H1 (cell line): ENCODE results near the gene NPTXR. TPM values are rescaled to one million over a fixed set of nuclear protein-coding genes. Genes with fewer than 3 reads are reported as not detected.
A peak's percentile ranks its signal among the peaks of the same experiment; 100 is the strongest.

Experiments used
- CTCF ChIA-PET: fragments of 300-600 bp; sonication (Branson Sonifier 250); formaldehyde crosslinking; loops from one replicate; lab custom pipeline; 2021; ENCODE audit not compliant: partially characterized antibody; lab: Charles Lee
- POLR2A ChIA-PET: fragments of 300-600 bp; sonication (Branson Sonifier 250); formaldehyde crosslinking; loops from one replicate; lab custom pipeline; 2021; ENCODE audit warnings: inconsistent platforms; ENCODE audit not compliant: partially characterized antibody; lab: Charles Lee
- DNase-seq, 2 experiments: peaks; one replicate each; pipeline versions ENCODE4 v3.0.0 to v3.0.0-alpha.2; 2010 to 2022; ENCODE audit warnings: low spot score in 2 of 2, low read depth in 1 of 2, mixed read lengths in 1 of 2
- FAIRE-seq: peaks from 2 replicates; lab custom pipeline; 2011; peaks lifted over from hg19 to GRCh38; lab: Jason Lieb, UNC
- H2AFZ ChIP-seq: 2 replicates; pipeline ENCODE4 v1.8.1; 2012; ENCODE audit warnings: low read length, inconsistent platforms
- H2AK5ac ChIP-seq: 2 replicates; pipeline ENCODE4 v1.6.1; 2013; ENCODE audit warnings: low read depth, low read length
- H2BK120ac ChIP-seq: replicated peaks from 2 replicates; pipeline ENCODE3; 2013; ENCODE audit warnings: low read depth, low read length, inconsistent platforms
- H2BK12ac ChIP-seq: 2 replicates; pipeline ENCODE4 v1.6.1; 2013; ENCODE audit warnings: low read depth, low read length
- H2BK15ac ChIP-seq: 2 replicates; pipeline ENCODE4 v1.6.1; 2013; ENCODE audit warnings: low read length
- H2BK20ac ChIP-seq: 2 replicates; pipeline ENCODE4 v1.6.1; 2013; ENCODE audit warnings: low read length
- H2BK5ac ChIP-seq: 2 replicates; pipeline ENCODE4 v1.6.1; 2013; ENCODE audit warnings: low read depth, low read length
- H3K14ac ChIP-seq: 2 replicates; pipeline ENCODE4 v1.6.1; 2013; ENCODE audit warnings: inconsistent platforms; ENCODE audit not compliant: insufficient read length
- H3K18ac ChIP-seq: 2 replicates; pipeline ENCODE4 v1.6.1; 2013; ENCODE audit warnings: low read length; ENCODE audit errors: extremely low read depth
- H3K23ac ChIP-seq: 2 replicates; pipeline ENCODE4 v1.6.1; 2013; ENCODE audit warnings: inconsistent platforms; ENCODE audit not compliant: insufficient read length
- H3K23me2 ChIP-seq: 2 replicates; pipeline ENCODE4 v1.6.1; 2013; ENCODE audit warnings: low read depth, low read length
- H3K27ac ChIP-seq: 2 replicates; pipeline ENCODE4 v1.6.1; 2011; ENCODE audit warnings: low read depth, low read length, inconsistent platforms
- H3K27me3 ChIP-seq, 4 experiments: replicated peaks in 1 of 4; 1 replicate in 1 of 4; 2 replicates in 3 of 4; pipeline versions ENCODE4 v1.6.1 to v1.8.1; 2011 to 2013; ENCODE audit warnings: low read length in 3 of 4, mild to moderate bottlenecking in 3 of 4, inconsistent platforms in 2 of 4, mixed read lengths in 2 of 4, moderate library complexity in 1 of 4; ENCODE audit not compliant: control insufficient read depth in 3 of 4, insufficient read depth in 3 of 4; ENCODE audit errors: extremely low read depth in 1 of 4
- H3K36me3 ChIP-seq, 4 experiments: 2 replicates each; pipeline versions ENCODE4 v1.6.1 to v1.8.1; 2011 to 2013; ENCODE audit warnings: mild to moderate bottlenecking in 4 of 4, low read length in 3 of 4, moderate library complexity in 2 of 4, control low read depth in 1 of 4, inconsistent platforms in 1 of 4; ENCODE audit not compliant: insufficient read depth in 4 of 4, control insufficient read depth in 2 of 4
- H3K4ac ChIP-seq: replicated peaks from 2 replicates; pipeline ENCODE3; 2013; ENCODE audit warnings: low read length, low read depth, mixed read lengths, inconsistent platforms; ENCODE audit not compliant: insufficient read length
- H3K4me1 ChIP-seq, 4 experiments: replicated peaks in 1 of 4; 1 replicate in 1 of 4; 2 replicates in 3 of 4; pipeline versions ENCODE4 v1.6.1 to v1.8.1; 2011 to 2013; ENCODE audit warnings: low read length in 3 of 4, inconsistent platforms in 2 of 4, mixed read lengths in 1 of 4; ENCODE audit not compliant: insufficient read depth in 4 of 4, control insufficient read depth in 3 of 4
- H3K4me2 ChIP-seq, 2 experiments: 2 replicates each; pipeline versions ENCODE4 v1.6.1 to v1.8.1; 2011 to 2013; ENCODE audit warnings: low read depth in 2 of 2, low read length in 2 of 2, control low read depth in 1 of 2, inconsistent platforms in 1 of 2, mild to moderate bottlenecking in 1 of 2; ENCODE audit not compliant: insufficient read depth in 1 of 2
- H3K4me3 ChIP-seq, 4 experiments: fragments of 200-600, 300-600 bp in 1 of 4; sonication (generic), shearing (Covaris generic), sonication (Bioruptor Twin) in 1 of 4; 2 replicates each; pipeline versions ENCODE4 v1.5.1 to v1.8.1; 2011 to 2016; ENCODE audit warnings: low read length in 4 of 4, low read depth in 3 of 4, control low read depth in 2 of 4, inconsistent platforms in 2 of 4, mild to moderate bottlenecking in 2 of 4, mixed read lengths in 1 of 4, moderate library complexity in 1 of 4; ENCODE audit not compliant: insufficient read depth in 2 of 4; ENCODE audit errors: extremely low read depth in 1 of 4
- H3K56ac ChIP-seq: replicated peaks from 2 replicates; pipeline ENCODE3; 2013; ENCODE audit warnings: low read depth, mild to moderate bottlenecking, mixed read lengths, low read length, inconsistent platforms; ENCODE audit not compliant: insufficient read length
- H3K79me1 ChIP-seq: 2 replicates; pipeline ENCODE4 v1.6.1; 2013; ENCODE audit warnings: low read depth, low read length, control low read depth
- H3K79me2 ChIP-seq, 2 experiments: 2 replicates each; pipeline versions ENCODE4 v1.6.1 to v1.8.1; 2012 to 2013; ENCODE audit warnings: low read length in 2 of 2, mild to moderate bottlenecking in 2 of 2, inconsistent platforms in 1 of 2; ENCODE audit not compliant: insufficient read depth in 2 of 2, control insufficient read depth in 1 of 2
- H3K9ac ChIP-seq, 4 experiments: replicated peaks in 1 of 4; 1 replicate in 1 of 4; 2 replicates in 3 of 4; pipeline versions ENCODE4 v1.6.1 to v1.8.1; 2011 to 2013; ENCODE audit warnings: low read depth in 3 of 4, low read length in 3 of 4, control low read depth in 2 of 4, mild to moderate bottlenecking in 2 of 4, moderate library complexity in 2 of 4, inconsistent platforms in 1 of 4; ENCODE audit errors: extremely low read depth in 1 of 4
- H3K9me3 ChIP-seq, 2 experiments: 2 replicates each; pipeline versions ENCODE4 v1.6.1 to v1.8.1; 2012 to 2013; ENCODE audit warnings: mild to moderate bottlenecking in 2 of 2, moderate library complexity in 2 of 2, control low read depth in 1 of 2, inconsistent platforms in 1 of 2, low read depth in 1 of 2, low read length in 1 of 2, mixed read lengths in 1 of 2; ENCODE audit not compliant: insufficient read depth in 2 of 2
- H4K20me1 ChIP-seq, 2 experiments: replicated peaks in 1 of 2; 2 replicates each; pipeline versions ENCODE3 to v1.8.1; 2011 to 2013; ENCODE audit warnings: inconsistent platforms in 2 of 2, low read length in 2 of 2, mild to moderate bottlenecking in 1 of 2; ENCODE audit not compliant: insufficient read depth in 2 of 2, control insufficient read depth in 1 of 2
- H4K5ac ChIP-seq: 2 replicates; pipeline ENCODE4 v1.6.1; 2013; ENCODE audit warnings: low read length, low read depth, mixed read lengths, inconsistent platforms; ENCODE audit not compliant: insufficient read length
- H4K8ac ChIP-seq: 2 replicates; pipeline ENCODE4 v1.8.0; 2013; ENCODE audit warnings: mild to moderate bottlenecking, moderate library complexity, low read length, inconsistent platforms; ENCODE audit not compliant: insufficient read depth; ENCODE audit errors: extremely low read depth
- H4K91ac ChIP-seq: replicated peaks from 2 replicates; pipeline ENCODE3; 2013; ENCODE audit warnings: low read length, mixed read lengths, inconsistent platforms; ENCODE audit not compliant: insufficient read length
- BRCA1 ChIP-seq: IDR thresholded peaks from 2 replicates; pipeline ENCODE4 v1.6.1; 2012; ENCODE audit warnings: low read depth, low read length, improper control_type of control experiment
- EGR1 ChIP-seq: IDR thresholded peaks from 2 replicates; pipeline ENCODE4 v1.6.1; 2011; ENCODE audit warnings: low read depth, low read length, borderline replicate concordance
- SIN3A ChIP-seq, 2 experiments: IDR thresholded peaks in 1 of 2; conservative IDR thresholded peaks in 1 of 2; 2 replicates each; pipeline ENCODE4 v1.6.1; 2011 to 2012; ENCODE audit warnings: low read length in 2 of 2, improper control_type of control experiment in 1 of 2, low read depth in 1 of 2, mild to moderate bottlenecking in 1 of 2
- TAF1 ChIP-seq: IDR thresholded peaks from 2 replicates; pipeline ENCODE4 v1.6.1; 2011; ENCODE audit warnings: mild to moderate bottlenecking, low read depth, low read length
- ZNF274 ChIP-seq: IDR thresholded peaks from 2 replicates; pipeline ENCODE4 v1.7.0; 2012; ENCODE audit warnings: low read length, borderline replicate concordance; ENCODE audit errors: extremely low read depth
- WGBS, 2 experiments: shearing (Covaris generic) in 1 of 2; methylation state at CpG; one replicate each; pipeline versions ENCODE4 v1.1.6 to v1.1.7; 2013 to 2015; ENCODE audit warnings: low lambda C conversion rate in 2 of 2, mixed read lengths in 2 of 2, inconsistent platforms in 1 of 2, low coverage in 1 of 2, missing lambda C conversion rate in 1 of 2; ENCODE audit not compliant: insufficient replicate concordance in 2 of 2, insufficient coverage in 1 of 2, insufficient read length in 1 of 2; ENCODE audit errors: extremely low coverage in 1 of 2, missing lambda C conversion rate in 1 of 2; 5-methylcytosine and 5-hydroxymethylcytosine counted together
- polyA plus RNA-seq, 7 experiments: library from polyadenylated mRNA; depleted of rRNA in 3 of 7; stranded (reverse) in 5 of 7; unstranded in 2 of 7; fragments of >200 nt in 5 of 7; fragments of 200-250 nt in 2 of 7; gene quantifications; 1 replicate in 5 of 7; 2 replicates in 1 of 7; 4 replicates in 1 of 7; pipeline versions ENCODE4 v1.2.1 to v1.2.3, GENCODE V29; 2011 to 2013; ENCODE audit warnings: missing spikeins in 2 of 7, mixed read lengths in 2 of 7
- total RNA-seq: library from RNA; stranded (reverse); fragmentation: NEBNext Ultra II Directional; extraction: Animal tissue kit (Norgen Biotek cat#: 25700); gene quantifications from 2 replicates; pipeline ENCODE4 v1.2.1, GENCODE V29; 2021

Gene NPTXR
- total and polyA plus RNA-seq, 2 of the 8 experiments (the other 6 are each of a cell fraction or from before 2014, with no cell fraction given): 3.7 to 6.4 TPM

- no peak overlapping the region for H3K4ac ChIP-seq
- H3K27me3 ChIP-seq: peaks cover 0 to 8% (median 4%) of the 10 kb centered on the region in 4 experiments; a peak in 3 of 7 replicates
- no peak overlapping the region for H3K27ac ChIP-seq
- H3K18ac ChIP-seq: peak overlapping the region; percentile 98
- no peaks in the 10 kb centered on the region for H4K20me1 ChIP-seq
- no peaks in the 10 kb centered on the region for H3K36me3 ChIP-seq
- no peak for FAIRE-seq
- no peak overlapping the region; the same call in 1 of the 2 replicates for H2BK5ac ChIP-seq
- ChIA-PET POLR2A (interaction anchor here (0.6 kb wide), 1 partner anchor 15 kb away, joined by 3 read pairs; no protein-coding TSS in a partner anchor), CTCF (interaction anchor here (1.0 to 2.1 kb wide), 2 partner anchors 33 to 34 kb away, joined by 4 to 10 read pairs; no protein-coding TSS in a partner anchor)
- peak overlapping the region; percentile 90; the same call in 1 of the 2 replicates for H2BK12ac ChIP-seq
- H2BK20ac ChIP-seq: peak overlapping the region; percentile 82; the same call in 1 of the 2 replicates
- no peaks in the 10 kb centered on the region for H3K79me2 ChIP-seq
- peak overlapping the region in 1 of 4 experiments; percentile 40; a peak in 1 of 7 replicates for H3K9ac ChIP-seq
- H2BK15ac ChIP-seq: peak overlapping the region; percentile 97; the same call in 1 of the 2 replicates
- H3K56ac ChIP-seq: no peak overlapping the region
- H3K4me2 ChIP-seq: peak overlapping the region; percentile 79 to 97
- H2BK120ac ChIP-seq: peak overlapping the region; percentile 25
- WGBS, 2 experiments: 31% methylated on average over 10 of the region's 10 CpGs; no CpG with 5 or more reads in 1 of the 2 experiments
- peak overlapping the region; percentile 45 to 63 (median 54) for H3K4me3 ChIP-seq
- no peak overlapping the region for H3K14ac ChIP-seq
- no peak overlapping the region for H2AK5ac ChIP-seq
- H3K23me2 ChIP-seq: peaks cover 2% of the 10 kb centered on the region
- no peak overlapping the region for H3K23ac ChIP-seq
- H3K79me1 ChIP-seq: no peaks in the 10 kb centered on the region
- peaks cover 0 to 3% (median 0%) of the 10 kb centered on the region in 4 experiments; a peak in 2 of 7 replicates for H3K4me1 ChIP-seq
- peak overlapping the region; percentile 98 for H4K91ac ChIP-seq
- peak in 1 of 2 experiments; percentile 52 for DNase-seq
- H4K8ac ChIP-seq: peak overlapping the region; percentile 11; the same call in 1 of the 2 replicates
- H2AFZ ChIP-seq: peak overlapping the region; percentile 98; the same call in 1 of the 2 replicates
- H3K9me3 ChIP-seq: peaks cover 2% of the 10 kb centered on the region in 2 experiments; a peak in 2 of 4 replicates
- H4K5ac ChIP-seq: no peak overlapping the region
- TF ChIP-seq TAF1: no peak
- TF ChIP-seq BRCA1: no peak
- TF ChIP-seq SIN3A (conservative IDR thresholded peaks at IDR 0.05 in 1 of 2, IDR thresholded peaks at IDR 0.05 in 1 of 2; ENCODE audit: low read depth in 1 of 2, low read length in 2 of 2): no peak
- 0 out of 2 replicates have a peak, but pooled peaks have one; percentile 30 for TF ChIP-seq EGR1
- no peak for TF ChIP-seq ZNF274
Observed at GRCh38 chr22:38802671-38803121, 41.1 kb downstream of the NPTXR start.
